H9 (cell line): ENCODE data around the gene MRPS34. TPM values are rescaled to one million over a fixed set of nuclear protein-coding genes. Genes with fewer than 3 reads are reported as not detected.

Experiments
- DNase-seq: peaks from one replicate; pipeline ENCODE4 v3.0.0-alpha.2; 2017
- H2AFZ ChIP-seq: one replicate; pipeline ENCODE4 v1.6.1; 2013; ENCODE audit warnings: mild to moderate bottlenecking, low read length, control low read depth, moderate library complexity
- H2AK5ac ChIP-seq: 2 replicates; pipeline ENCODE4 v1.6.1; 2013; ENCODE audit warnings: low read length, control low read depth, mixed read lengths; ENCODE audit not compliant: insufficient read length
- H2BK120ac ChIP-seq: one replicate; pipeline ENCODE4 v1.6.1; 2013; ENCODE audit warnings: low read depth, mild to moderate bottlenecking, low read length, control low read depth, inconsistent platforms; ENCODE audit not compliant: poor library complexity, severe bottlenecking
- H2BK12ac ChIP-seq: 2 replicates; pipeline ENCODE4 v1.6.1; 2013; ENCODE audit warnings: low read length, control low read depth, mixed read lengths, low read depth; ENCODE audit not compliant: insufficient read length
- H2BK15ac ChIP-seq: 2 replicates; pipeline ENCODE4 v1.6.1; 2013; ENCODE audit warnings: low read depth, low read length, control low read depth
- H2BK20ac ChIP-seq: one replicate; pipeline ENCODE4 v1.6.1; 2013; ENCODE audit warnings: low read depth, mild to moderate bottlenecking, low read length, control low read depth, inconsistent platforms; ENCODE audit not compliant: poor library complexity, severe bottlenecking
- H2BK5ac ChIP-seq: 2 replicates; pipeline ENCODE4 v1.6.1; 2013; ENCODE audit warnings: low read length, control low read depth, mixed read lengths; ENCODE audit not compliant: insufficient read length
- H3K14ac ChIP-seq: 2 replicates; pipeline ENCODE4 v1.6.1; 2013; ENCODE audit warnings: low read length, control low read depth; ENCODE audit not compliant: insufficient read depth
- H3K18ac ChIP-seq: 2 replicates; pipeline ENCODE4 v1.6.1; 2013; ENCODE audit warnings: low read depth, mild to moderate bottlenecking, mixed read lengths, low read length, control low read depth; ENCODE audit not compliant: insufficient read length
- H3K23ac ChIP-seq: 2 replicates; pipeline ENCODE4 v1.6.1; 2013; ENCODE audit warnings: low read length, control low read depth, mixed read lengths, low read depth; ENCODE audit not compliant: insufficient read length
- H3K23me2 ChIP-seq: 2 replicates; pipeline ENCODE4 v1.6.1; 2013; ENCODE audit warnings: low read depth, mild to moderate bottlenecking, mixed read lengths, low read length, control low read depth; ENCODE audit not compliant: insufficient read length, poor library complexity, severe bottlenecking
- H3K27ac ChIP-seq: 2 replicates; pipeline ENCODE4 v1.5.1; 2013; ENCODE audit warnings: low read length, control low read depth, mixed read lengths, low read depth; ENCODE audit not compliant: insufficient read length
- H3K27me3 ChIP-seq: 2 replicates; pipeline ENCODE4 v1.6.1; 2013; ENCODE audit warnings: low read length, control low read depth, inconsistent platforms; ENCODE audit not compliant: insufficient read depth
- H3K4ac ChIP-seq: 2 replicates; pipeline ENCODE4 v1.6.1; 2013; ENCODE audit warnings: low read depth, mild to moderate bottlenecking, control low read depth, inconsistent platforms, low read length, moderate library complexity
- H3K4me1 ChIP-seq: 2 replicates; pipeline ENCODE4 v1.6.1; 2013; ENCODE audit warnings: low read length, control low read depth, inconsistent platforms; ENCODE audit not compliant: insufficient read depth
- H3K4me2 ChIP-seq: 2 replicates; pipeline ENCODE4 v1.6.1; 2013; ENCODE audit warnings: low read length, control low read depth, mixed read lengths; ENCODE audit not compliant: insufficient read length, insufficient read depth
- H3K56ac ChIP-seq: 2 replicates; pipeline ENCODE4 v1.6.1; 2013; ENCODE audit warnings: low read depth, mild to moderate bottlenecking, mixed read lengths, low read length, control low read depth; ENCODE audit not compliant: insufficient read length
- H3K79me1 ChIP-seq: 2 replicates; pipeline ENCODE4 v1.6.1; 2013; ENCODE audit warnings: low read depth, mild to moderate bottlenecking, moderate library complexity, low read length, control low read depth, inconsistent platforms; ENCODE audit not compliant: insufficient read depth, poor library complexity, severe bottlenecking
- H3K79me2 ChIP-seq: 2 replicates; pipeline ENCODE4 v1.6.1; 2013; ENCODE audit warnings: low read length, control low read depth, inconsistent platforms; ENCODE audit not compliant: insufficient read depth
- H3K9ac ChIP-seq: 2 replicates; pipeline ENCODE4 v1.6.1; 2013; ENCODE audit warnings: low read length, control low read depth, mixed read lengths; ENCODE audit not compliant: insufficient read length; ENCODE audit errors: extremely low read depth
- H3K9me3 ChIP-seq: one replicate; pipeline ENCODE4 v1.6.1; 2013; ENCODE audit warnings: low read depth, low read length, inconsistent platforms; ENCODE audit not compliant: control insufficient read depth
- H3T11ph ChIP-seq: one replicate; pipeline ENCODE4 v1.6.1; 2013; ENCODE audit warnings: mild to moderate bottlenecking, low read length, control low read depth, inconsistent platforms
- H4K20me1 ChIP-seq: one replicate; pipeline ENCODE4 v1.6.1; 2013; ENCODE audit not compliant: control insufficient read depth, insufficient read length, insufficient read depth
- H4K5ac ChIP-seq: 2 replicates; pipeline ENCODE4 v1.6.1; 2013; ENCODE audit warnings: low read depth, mild to moderate bottlenecking, mixed read lengths, low read length, control low read depth; ENCODE audit not compliant: insufficient read length
- H4K8ac ChIP-seq: replicated peaks from 2 replicates; pipeline ENCODE4 v1.6.1; 2013; ENCODE audit warnings: low read length, control low read depth, mixed read lengths, low read depth; ENCODE audit not compliant: insufficient read length
- H4K91ac ChIP-seq: 2 replicates; pipeline ENCODE4 v1.6.1; 2013; ENCODE audit warnings: low read depth, mild to moderate bottlenecking, moderate library complexity, mixed read lengths, low read length, control low read depth; ENCODE audit not compliant: insufficient read length
- H3K27ac Mint-ChIP-seq, 3 experiments: 2 replicates in 2 of 3; 3 replicates in 1 of 3; pipeline ENCODE4 v1.8.0; 2020 to 2021; ENCODE audit warnings: mixed read lengths in 3 of 3, mild to moderate bottlenecking in 1 of 3, moderate library complexity in 1 of 3
- H3K27me3 Mint-ChIP-seq: 2 replicates; pipeline ENCODE4 v1.8.0; 2021; ENCODE audit warnings: low read depth, mild to moderate bottlenecking, moderate library complexity, mixed read lengths
- H3K36me3 Mint-ChIP-seq, 3 experiments: 2 replicates in 2 of 3; 3 replicates in 1 of 3; pipeline ENCODE4 v1.8.0; 2020 to 2021; ENCODE audit warnings: low read depth in 3 of 3, mixed read lengths in 3 of 3; ENCODE audit not compliant: insufficient read depth in 1 of 3
- H3K4me1 Mint-ChIP-seq, 2 experiments: 2 replicates each; pipeline ENCODE4 v1.8.0; 2020; ENCODE audit warnings: mixed read lengths in 2 of 2
- H3K4me3 Mint-ChIP-seq, 2 experiments: 2 replicates in 1 of 2; 3 replicates in 1 of 2; pipeline ENCODE4 v1.8.0; 2020 to 2021; ENCODE audit warnings: mild to moderate bottlenecking in 2 of 2, mixed read lengths in 2 of 2, moderate library complexity in 1 of 2
- H3K9me3 Mint-ChIP-seq, 2 experiments: 2 replicates in 1 of 2; 3 replicates in 1 of 2; pipeline ENCODE4 v1.8.0; 2020; ENCODE audit warnings: mild to moderate bottlenecking in 2 of 2, mixed read lengths in 2 of 2, moderate library complexity in 1 of 2
- CTCF ChIP-seq: fragments of 200-600 bp; sonication (generic); conservative IDR thresholded peaks from 3 replicates; pipeline ENCODE4 v1.8.0; 2021; ENCODE audit warnings: antibody characterized with exemption, mild to moderate bottlenecking
- WGBS: extraction: QIAGEN DNeasy Blood & Tissue Kit; methylation state at CpG from one replicate; pipeline ENCODE4 v1.1.7; 2013; ENCODE audit warnings: missing lambda C conversion rate, low lambda C conversion rate, mixed read lengths; ENCODE audit not compliant: insufficient read length; ENCODE audit errors: extremely low coverage; 5-methylcytosine and 5-hydroxymethylcytosine counted together
- total RNA-seq: library from RNA; stranded (reverse); gene quantifications from 2 replicates; pipeline ENCODE4 v1.2.1, GENCODE V29; 2021

MRPS34 gene
- total RNA-seq, 1 experiment from 2014 or later, result 205 TPM

- H3K4ac ChIP-seq, result no peak overlapping the region
- no peak overlapping the region for H2AK5ac ChIP-seq
- no peaks in the 10 kb centered on the region for H3K4me1 ChIP-seq
- Mint-ChIP-seq H3K4me1 (no peaks in the 10 kb centered on the region), H3K27me3 (no peaks in the 10 kb centered on the region), H3K36me3 (peaks cover 9 to 12% (median 9%) of the 10 kb centered on the region in 3 experiments), H3K9me3 (peaks cover 5 to 9% of the 10 kb centered on the region in 2 experiments), H3K4me3 (no peak overlapping the region), H3K27ac (no peak overlapping the region)
- no peaks in the 10 kb centered on the region for H4K20me1 ChIP-seq
- no peak overlapping the region for H3K4me2 ChIP-seq
- H2AFZ ChIP-seq, result no peak overlapping the region
- no peaks in the 10 kb centered on the region for H3K79me2 ChIP-seq
- DNase-seq, result no peak
- H3K23me2 ChIP-seq, result no peaks in the 10 kb centered on the region
- H3K23ac ChIP-seq, result no peak overlapping the region
- no peaks in the 10 kb centered on the region for H3K27me3 ChIP-seq
- H2BK5ac ChIP-seq, result no peak overlapping the region
- no peak overlapping the region for H2BK12ac ChIP-seq
- H4K5ac ChIP-seq, result no peak overlapping the region
- no peak overlapping the region for H2BK120ac ChIP-seq
- no peak for TF ChIP-seq CTCF
- no peak overlapping the region for H4K91ac ChIP-seq
- H3K18ac ChIP-seq, result no peak overlapping the region
- no peak overlapping the region; the same call in 1 of the 2 replicates for H3K14ac ChIP-seq
- no CpG with 5 or more reads among the region's 59 CpGs for WGBS
- no peak overlapping the region for H3K27ac ChIP-seq
- H4K8ac ChIP-seq, result no peak overlapping the region
- H3T11ph ChIP-seq, result no peak overlapping the region
- no peaks in the 10 kb centered on the region for H3K79me1 ChIP-seq
- H2BK15ac ChIP-seq, result no peak overlapping the region
- no peak overlapping the region for H3K9ac ChIP-seq
- H3K56ac ChIP-seq, result no peak overlapping the region
- H2BK20ac ChIP-seq, result no peak overlapping the region
- H3K9me3 ChIP-seq, result no peaks in the 10 kb centered on the region
These were observed 19.2 kb upstream of the MRPS34 start for GRCh38 chr16:1791943-1792812.
